ENCODE data around the gene PRTG.

- TF ChIP-seq CTCF (IDR thresholded peaks at IDR 0.05) (no peak), POLR2A (IDR thresholded peaks at IDR 0.05) (no peak)
Observed at GRCh38 chr15:55770806-55771205, 27.9 kb upstream of the PRTG start.

Measured in uterus (tissue), 2 donors.